ENCODE results near the gene BBS9.

BBS9 gene

GRCh38 chr7:33108554-33109004 is 20.8 kb upstream of the BBS9 start:
- DNase-seq (ENCODE audit: low read depth): peak; percentile 14
- H3K4me3 ChIP-seq (ENCODE audit: low read length): peak overlapping the region; percentile 85
- TF ChIP-seq CTCF (IDR thresholded peaks at IDR 0.05; ENCODE audit: insufficient read depth, low read depth, low read length, missing control alignments): peak; percentile 3

GRCh38 chr7:33109005-33109757 is 20.2 kb upstream of the BBS9 start, which contains the start of gene RP9:
Gene RP9 (minus strand): TSS chr7:33109404. CDS start chr7:33109372, 32 bp downstream.
- peak within 1 kb of the TSS; percentile 85 for H3K4me3 ChIP-seq (ENCODE audit: low read length)
- peak; percentile 65 for DNase-seq (ENCODE audit: low read depth)
- no peak for TF ChIP-seq CTCF (IDR thresholded peaks at IDR 0.05; ENCODE audit: insufficient read depth, low read depth, low read length, missing control alignments)

- DNase-seq (ENCODE audit: low read depth): peak; percentile 51
- no peak for TF ChIP-seq CTCF (IDR thresholded peaks at IDR 0.05; ENCODE audit: insufficient read depth, low read depth, low read length, missing control alignments)
- H3K4me3 ChIP-seq (ENCODE audit: low read length): peak overlapping the region; percentile 44
These were observed 19.6 kb upstream of the BBS9 start for GRCh38 chr7:33109758-33110238.

GRCh38 chr7:33111614-33112013 is 17.8 kb upstream of the BBS9 start:
- no peak for TF ChIP-seq CTCF (IDR thresholded peaks at IDR 0.05; ENCODE audit: insufficient read depth, low read depth, low read length, missing control alignments)

GRCh38 chr7:33114976-33115375 is 14.4 kb upstream of the BBS9 start:
- no peak for TF ChIP-seq CTCF (IDR thresholded peaks at IDR 0.05; ENCODE audit: insufficient read depth, low read depth, low read length, missing control alignments)
- DNase-seq (ENCODE audit: low read depth): no peak

More at GRCh38 chr7:33111614-33112013, 17.8 kb upstream of the BBS9 start:
- peak; percentile 54 for DNase-seq (ENCODE audit: low read depth)
- no peak overlapping the region for H3K4me3 ChIP-seq (ENCODE audit: low read length)

GRCh38 chr7:33118383-33118782 is 11.0 kb upstream of the BBS9 start:
- no peak for DNase-seq (ENCODE audit: low read depth)
- TF ChIP-seq CTCF (IDR thresholded peaks at IDR 0.05; ENCODE audit: insufficient read depth, low read depth, low read length, missing control alignments): no peak

More at GRCh38 chr7:33114976-33115375, 14.4 kb upstream of the BBS9 start:
- no peak overlapping the region for H3K4me3 ChIP-seq (ENCODE audit: low read length)

More at GRCh38 chr7:33118383-33118782, 11.0 kb upstream of the BBS9 start:
- no peak overlapping the region for H3K4me3 ChIP-seq (ENCODE audit: low read length)
